RWPE2 (cell line): Measurements from ENCODE around the gene QRSL1.
"Not testable (repeated sequence)": the region's sequence is repeated elsewhere in the genome, so short reads cannot be mapped to it uniquely, and the experiment has no call there.

Source experiments
- ATAC-seq: fragments of 200-7000 bp; cut with Tn5 transposase; 3 replicates; pipeline ENCODE4 v1.9.1; 2021; ENCODE audit warnings: low read depth
- DNase-seq: peaks from one replicate; pipeline ENCODE4 v3.0.0-alpha.2; 2020; ENCODE audit warnings: low spot score
- H3K27ac ChIP-seq: fragments of 450-650 bp; 2 replicates; pipeline ENCODE4 v1.5.1; 2017; ENCODE audit warnings: mild to moderate bottlenecking; ENCODE audit not compliant: poor library complexity, severe bottlenecking
- H3K27me3 ChIP-seq: fragments of 250-450 bp; sonication (Bioruptor Pico); 2 replicates; pipeline ENCODE4 v1.5.1; 2021; ENCODE audit warnings: mild to moderate bottlenecking, moderate library complexity; ENCODE audit not compliant: insufficient read depth, poor library complexity, severe bottlenecking
- H3K36me3 ChIP-seq: fragments of 250-450 bp; sonication (Bioruptor Pico); 2 replicates; pipeline ENCODE4 v1.5.1; 2020; ENCODE audit warnings: low read depth, mild to moderate bottlenecking, moderate library complexity
- H3K4me1 ChIP-seq: fragments of 250-450 bp; sonication (Bioruptor Pico); 2 replicates; pipeline ENCODE4 v1.5.1; 2021; ENCODE audit warnings: mild to moderate bottlenecking, moderate library complexity; ENCODE audit not compliant: insufficient read depth, poor library complexity, severe bottlenecking
- H3K4me3 ChIP-seq: fragments of 250-450 bp; sonication (Bioruptor Pico); 2 replicates; pipeline ENCODE4 v1.5.1; 2021; ENCODE audit warnings: mild to moderate bottlenecking, moderate library complexity; ENCODE audit not compliant: severe bottlenecking
- H3K9me3 ChIP-seq: fragments of 250-450 bp; sonication (Bioruptor Pico); 2 replicates; pipeline ENCODE4 v1.5.1; 2021; ENCODE audit warnings: mild to moderate bottlenecking, moderate library complexity; ENCODE audit not compliant: severe bottlenecking
- CTCF ChIP-seq: fragments of 450-650 bp; IDR thresholded peaks from one replicate; pipeline ENCODE4 v1.5.1; 2017; ENCODE audit warnings: mild to moderate bottlenecking, moderate library complexity; ENCODE audit not compliant: poor library complexity, severe bottlenecking

The QRSL1 gene

GRCh38 chr6:106623039-106623438, 6.3 kb upstream of the QRSL1 start:
- H3K27me3 ChIP-seq: no peaks in the 10 kb centered on the region
- TF ChIP-seq CTCF: no peak
- H3K27ac ChIP-seq: no peak overlapping the region
- H3K9me3 ChIP-seq: no peaks in the 10 kb centered on the region
- no peak overlapping the region for H3K4me3 ChIP-seq
- DNase-seq (no peak), ATAC-seq (no peak)
- peaks cover 14% of the 10 kb centered on the region for H3K36me3 ChIP-seq
- H3K4me1 ChIP-seq: no peaks in the 10 kb centered on the region

GRCh38 chr6:106626485-106626884, 2.9 kb upstream of the QRSL1 start:
- ATAC-seq: no peak

GRCh38 chr6:106627760-106628159, 1.6 kb upstream of the QRSL1 start:
- not testable (repeated sequence) for ATAC-seq

More at GRCh38 chr6:106626485-106626884, 2.9 kb upstream of the QRSL1 start:
- H3K27me3 ChIP-seq: no peaks in the 10 kb centered on the region
- H3K9me3 ChIP-seq: no peaks in the 10 kb centered on the region
- no peak overlapping the region for H3K4me3 ChIP-seq
- no peak for DNase-seq
- H3K4me1 ChIP-seq: no peaks in the 10 kb centered on the region
- no peak overlapping the region for H3K27ac ChIP-seq
- H3K36me3 ChIP-seq: peaks cover 9% of the 10 kb centered on the region
- no peak for TF ChIP-seq CTCF

GRCh38 chr6:106628658-106629102, 698 bp upstream of the QRSL1 start:
- H3K4me1 ChIP-seq: no peaks in the 10 kb centered on the region
- H3K9me3 ChIP-seq: no peaks in the 10 kb centered on the region
- 0 out of 2 replicates have a peak, but pooled peaks cover 5% of the 10 kb centered on the region for H3K36me3 ChIP-seq
- ATAC-seq (peak; percentile 20; the same call in 1 of the 3 replicates), DNase-seq (no peak)
- peak overlapping the region; percentile 58 for H3K4me3 ChIP-seq
- H3K27me3 ChIP-seq: no peaks in the 10 kb centered on the region
- TF ChIP-seq CTCF: no peak
- H3K27ac ChIP-seq: peak overlapping the region; percentile 46

More at GRCh38 chr6:106627760-106628159, 1.6 kb upstream of the QRSL1 start:
- not testable (repeated sequence) for H3K4me3 ChIP-seq, H3K36me3 ChIP-seq, H3K27me3 ChIP-seq, H3K4me1 ChIP-seq, H3K27ac ChIP-seq, DNase-seq, H3K9me3 ChIP-seq

- Histone ChIP-seq H3K27me3 (no peaks in the 10 kb centered on the region), H3K9me3 (no peaks in the 10 kb centered on the region), H3K4me3 (peak overlapping the region; percentile 58), H3K36me3 (0 out of 2 replicates have a peak, but pooled peaks cover 5% of the 10 kb centered on the region), H3K4me1 (no peaks in the 10 kb centered on the region), H3K27ac (peak overlapping the region; percentile 46)
- TF ChIP-seq CTCF: no peak
- DNase-seq: no peak
- no peak for ATAC-seq
Measured at GRCh38 chr6:106629859-106630163, 433 bp downstream of the QRSL1 start.
